ENCODE data around the gene KCNE2. TPM values are rescaled to one million over a fixed set of nuclear protein-coding genes. Genes with fewer than 3 reads are reported as not detected.

Gene KCNE2
- polyA plus RNA-seq, 1 donor from 2014 or later = 0.25 TPM

- H3K36me3 ChIP-seq (ENCODE audit: insufficient read depth, low read length) = no peaks in the 10 kb centered on the region
- H3K4me2 ChIP-seq (ENCODE audit: low read length) = no peak overlapping the region
- TF ChIP-seq TAF1 (IDR thresholded peaks at IDR 0.05; ENCODE audit: low read depth) = no peak
- no peak for TF ChIP-seq CTCF (IDR thresholded peaks at IDR 0.05; ENCODE audit: poor library complexity, severe bottlenecking)
- TF ChIP-seq RAD21 (conservative IDR thresholded peaks at IDR 0.05) = no peak
- no peak for TF ChIP-seq REST (IDR thresholded peaks at IDR 0.05; ENCODE audit: borderline replicate concordance)
- TF ChIP-seq MXI1 (conservative IDR thresholded peaks at IDR 0.05; ENCODE audit: poor library complexity, severe bottlenecking) = no peak
- no peak for TF ChIP-seq EP300 (conservative IDR thresholded peaks at IDR 0.05; ENCODE audit: poor library complexity, severe bottlenecking)
- TF ChIP-seq SMC3 (conservative IDR thresholded peaks at IDR 0.05; ENCODE audit: poor library complexity) = no peak
- no peak overlapping the region for H3K27ac ChIP-seq (ENCODE audit: low read length)
- no peak overlapping the region for H2AFZ ChIP-seq (ENCODE audit: low read depth, low read length)
- H3F3A ChIP-seq (ENCODE audit: insufficient read depth, low read length, poor library complexity, severe bottlenecking) = no peaks in the 10 kb centered on the region
- no peak overlapping the region for H3K9ac ChIP-seq (ENCODE audit: low read length)
- no peaks in the 10 kb centered on the region for H3K9me2 ChIP-seq (ENCODE audit: insufficient read depth, low read length)
- no peaks in the 10 kb centered on the region for H3K27me3 ChIP-seq (ENCODE audit: insufficient read depth, low read depth, low read length)
- no peaks in the 10 kb centered on the region for H4K20me1 ChIP-seq (ENCODE audit: insufficient read depth)
- no peaks in the 10 kb centered on the region for H3K9me3 ChIP-seq (ENCODE audit: low read length)
- H3K4me3 ChIP-seq (ENCODE audit: low read length) = no peak overlapping the region
- no peaks in the 10 kb centered on the region for H3K79me2 ChIP-seq (replicated peaks; ENCODE audit: insufficient read depth, low read length)
These were observed 2.0 kb downstream of the KCNE2 start for GRCh38 chr21:34365809-34366208.

- no peak overlapping the region for H2AFZ ChIP-seq (ENCODE audit: low read depth, low read length)
- no peak overlapping the region for H3K27ac ChIP-seq (ENCODE audit: low read length)
- H3K4me2 ChIP-seq (ENCODE audit: low read length) = no peak overlapping the region
- H3K36me3 ChIP-seq (ENCODE audit: insufficient read depth, low read length) = no peaks in the 10 kb centered on the region
- no peaks in the 10 kb centered on the region for H3K9me3 ChIP-seq (ENCODE audit: low read length)
- TF ChIP-seq TAF1 (IDR thresholded peaks at IDR 0.05; ENCODE audit: low read depth) = no peak
- TF ChIP-seq RAD21 (conservative IDR thresholded peaks at IDR 0.05) = peak; percentile 79
- no peak for TF ChIP-seq REST (IDR thresholded peaks at IDR 0.05; ENCODE audit: borderline replicate concordance)
- TF ChIP-seq EP300 (conservative IDR thresholded peaks at IDR 0.05; ENCODE audit: poor library complexity, severe bottlenecking) = no peak
- TF ChIP-seq MXI1 (conservative IDR thresholded peaks at IDR 0.05; ENCODE audit: poor library complexity, severe bottlenecking) = no peak
- no peak for TF ChIP-seq EZH2 (IDR thresholded peaks at IDR 0.05; ENCODE audit: borderline replicate concordance, insufficient read depth, low read length, poor library complexity, severe bottlenecking)
- TF ChIP-seq CTCF (IDR thresholded peaks at IDR 0.05; ENCODE audit: poor library complexity, severe bottlenecking) = peak; percentile 82
- no peak for TF ChIP-seq POLR2AphosphoS5 (IDR thresholded peaks at IDR 0.05)
- TF ChIP-seq SMC3 (conservative IDR thresholded peaks at IDR 0.05; ENCODE audit: poor library complexity) = peak; percentile 84
- H3K9me2 ChIP-seq (ENCODE audit: insufficient read depth, low read length) = no peaks in the 10 kb centered on the region
- H3F3A ChIP-seq (ENCODE audit: insufficient read depth, low read length, poor library complexity, severe bottlenecking) = no peaks in the 10 kb centered on the region
- no peak overlapping the region for H3K9ac ChIP-seq (ENCODE audit: low read length)
- H3K4me3 ChIP-seq (ENCODE audit: low read length) = no peak overlapping the region
- H4K20me1 ChIP-seq (ENCODE audit: insufficient read depth) = no peaks in the 10 kb centered on the region
- no peaks in the 10 kb centered on the region for H3K27me3 ChIP-seq (ENCODE audit: insufficient read depth, low read depth, low read length)
- H3K79me2 ChIP-seq (replicated peaks; ENCODE audit: insufficient read depth, low read length) = no peaks in the 10 kb centered on the region
These were observed 3.6 kb downstream of the KCNE2 start for GRCh38 chr21:34367320-34367935.
